GM12875 (cell line): Measurements from ENCODE around the gene COMT.

Source experiments
- H3K4me3 ChIP-seq: one replicate; pipeline ENCODE4 v1.5.1; 2011; ENCODE audit warnings: low read depth, low read length, control low read depth
- CTCF ChIP-seq: IDR thresholded peaks from 2 replicates; pipeline ENCODE4 v1.5.1; 2011; ENCODE audit warnings: low read depth, mild to moderate bottlenecking, control low read depth, inconsistent platforms, low read length, moderate library complexity, borderline replicate concordance; ENCODE audit not compliant: insufficient read depth

The COMT gene

GRCh38 chr22:19984851-19985811 is 43.6 kb downstream of the COMT start:
- TF ChIP-seq CTCF: no peak
- H3K4me3 ChIP-seq: no peak overlapping the region

- no peak overlapping the region for H3K4me3 ChIP-seq
- no peak for TF ChIP-seq CTCF
Observed at GRCh38 chr22:19986011-19986409, 44.4 kb downstream of the COMT start.

GRCh38 chr22:19986410-19987341 is 45.1 kb downstream of the COMT start:
- TF ChIP-seq CTCF: no peak
- H3K4me3 ChIP-seq: peak overlapping the region; percentile 55

GRCh38 chr22:19987394-19988306 is 46.1 kb downstream of the COMT start:
- no peak overlapping the region for H3K4me3 ChIP-seq
- no peak for TF ChIP-seq CTCF

- no peak overlapping the region for H3K4me3 ChIP-seq
- TF ChIP-seq CTCF: no peak
Observed at GRCh38 chr22:19988331-19988808, 46.8 kb downstream of the COMT start.
